Glomerular visceral epithelial cell (primary cell): ENCODE results near the gene CSTPP1.
"Not testable (repeated sequence)": the region's sequence is repeated elsewhere in the genome, so short reads cannot be mapped to it uniquely, and the experiment has no call there.

ENCODE experiments used
- DNase-seq: peaks from one replicate; pipeline ENCODE4 v3.0.0-alpha.2; 2016; ENCODE audit errors: extremely low spot score

The CSTPP1 gene

GRCh38 chr11:46991391-46991790 is 54.8 kb downstream of the CSTPP1 start:
- DNase-seq, result no peak

DNA sequence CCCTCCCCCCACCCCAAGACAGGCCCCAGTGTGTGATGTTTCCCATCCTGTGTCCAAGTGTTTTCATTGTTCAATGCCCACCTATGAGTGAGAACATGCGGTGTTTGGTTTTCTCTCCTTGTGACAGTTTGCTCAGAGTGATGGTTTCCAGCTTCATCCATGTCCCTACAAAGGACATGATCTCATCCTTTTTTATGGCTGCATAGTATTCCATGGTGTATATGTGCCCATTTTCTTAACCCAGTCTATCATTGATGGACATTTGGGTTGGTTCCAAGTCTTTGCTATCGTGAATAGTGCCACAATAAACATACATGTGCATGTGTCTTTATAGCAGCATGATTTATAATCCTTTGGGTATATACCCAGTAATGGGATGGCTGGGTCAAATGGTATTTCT is 55.8 kb downstream of the CSTPP1 start:
- DNase-seq, result not testable (repeated sequence)

DNA sequence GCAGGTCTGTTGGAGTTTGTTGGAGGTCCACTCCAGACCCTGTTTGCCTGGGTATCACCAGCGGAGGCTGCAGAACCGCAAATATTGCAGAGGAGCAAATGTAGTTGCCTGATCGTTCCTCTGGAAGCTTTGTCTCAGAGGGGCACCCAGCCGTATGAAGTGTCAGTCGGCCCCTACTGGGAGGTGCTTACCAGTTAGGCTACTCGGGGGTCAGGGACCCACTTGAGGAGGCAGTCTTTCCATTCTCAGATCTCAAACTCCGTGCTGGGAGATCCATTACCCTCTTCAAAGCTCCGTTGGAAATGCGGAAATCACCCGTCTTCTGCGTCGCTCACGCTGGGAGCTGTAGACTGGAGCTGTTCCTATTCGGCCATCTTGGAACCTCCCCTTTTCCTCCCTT is 61.2 kb downstream of the CSTPP1 start:
- not testable (repeated sequence) for DNase-seq

DNA sequence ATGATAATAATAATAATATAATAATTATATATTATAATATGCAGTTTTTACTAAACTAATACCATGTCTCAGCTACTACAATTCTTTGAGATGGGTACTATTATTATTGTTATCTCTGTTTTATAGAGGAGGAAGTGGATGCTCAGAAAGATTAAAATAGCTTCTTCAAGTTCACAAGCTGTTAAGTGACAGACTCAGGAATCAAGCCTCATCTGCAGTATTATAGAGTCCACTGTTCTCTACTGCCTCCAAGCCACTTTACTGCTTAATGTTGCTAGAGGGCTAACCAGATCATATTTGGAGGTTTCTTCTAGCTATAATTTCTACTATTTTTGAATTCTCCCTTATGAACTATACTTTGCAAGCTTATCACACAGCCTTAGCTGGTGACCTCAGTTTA is 62.7 kb downstream of the CSTPP1 start:
- DNase-seq, result no peak

GRCh38 chr11:47000033-47000432 is 63.5 kb downstream of the CSTPP1 start:
- no peak for DNase-seq

- no peak for DNase-seq
Measured at GRCh38 chr11:47001781-47002181, 65.2 kb downstream of the CSTPP1 start.

DNA sequence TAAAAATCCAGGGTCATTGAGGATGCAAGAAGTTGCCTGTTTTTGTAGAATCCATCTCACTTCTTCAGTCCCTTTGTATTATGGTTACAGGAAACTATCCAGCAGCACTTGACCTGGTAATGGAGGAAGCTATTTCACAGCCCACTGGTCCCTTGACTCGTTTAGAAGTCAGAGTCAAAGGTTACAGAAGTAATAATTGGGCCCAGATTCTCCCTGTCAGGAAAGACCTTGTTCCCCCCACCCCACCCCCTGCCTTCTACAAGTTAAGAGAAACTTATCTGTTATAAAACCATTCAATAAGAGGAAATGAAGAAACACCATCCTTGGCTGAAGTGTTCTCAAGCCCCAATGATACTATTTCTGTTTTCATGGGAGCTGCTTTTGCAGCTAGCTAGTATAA is 65.8 kb downstream of the CSTPP1 start:
- no peak for DNase-seq

DNA sequence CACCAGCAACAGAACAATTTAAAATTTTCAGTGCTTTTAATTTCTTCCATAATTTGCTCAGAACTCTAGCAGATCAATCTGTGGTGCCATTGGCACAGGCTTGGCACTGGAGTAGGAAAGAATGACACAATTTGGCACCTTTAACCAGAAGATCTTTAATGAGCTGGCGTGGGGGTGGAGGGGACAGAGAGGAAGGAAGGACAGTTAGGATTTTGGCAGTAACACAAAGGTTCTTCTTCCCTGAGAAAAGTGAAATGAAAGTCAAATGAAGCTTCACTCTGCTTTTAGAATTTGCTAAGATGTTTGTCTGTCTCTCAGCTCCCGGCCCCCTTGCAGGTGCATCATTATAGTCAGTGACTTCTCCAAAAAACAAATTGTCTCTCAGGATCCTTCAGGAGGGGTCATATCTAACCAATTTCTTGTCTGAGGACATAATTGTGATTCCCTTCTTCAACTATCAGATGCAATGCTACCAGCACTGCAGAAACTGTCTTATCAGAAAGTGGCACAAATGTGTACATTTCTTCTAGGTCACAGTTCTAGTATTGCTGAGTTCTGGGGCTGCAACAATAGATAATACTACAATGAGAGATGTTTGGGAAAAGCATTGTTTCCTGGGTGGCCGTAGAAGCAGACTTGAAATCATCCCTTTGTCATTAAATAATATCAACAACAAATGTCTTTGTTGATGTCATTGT is 66.8 kb downstream of the CSTPP1 start:
- no peak for DNase-seq

DNA sequence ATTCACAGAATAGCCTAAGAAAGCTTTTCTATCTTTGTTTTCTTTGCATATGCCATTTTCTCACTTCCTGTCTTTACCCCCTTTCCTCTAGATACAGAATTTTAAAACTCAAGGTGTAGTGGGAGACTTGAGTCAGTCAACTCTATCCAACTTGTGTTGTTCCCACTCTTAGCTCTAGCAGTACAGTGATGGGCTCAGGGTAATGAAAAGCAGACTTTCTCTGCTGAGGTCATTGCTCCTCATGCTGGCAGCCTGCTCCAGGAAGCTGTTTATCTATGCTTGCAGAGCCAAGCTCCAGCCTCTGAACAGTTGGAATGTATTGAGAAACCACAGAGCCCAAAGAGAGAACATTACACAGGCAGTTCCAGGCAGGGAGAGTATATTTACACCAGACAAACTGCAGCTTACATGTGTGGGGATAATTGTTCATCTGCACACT is 68.1 kb downstream of the CSTPP1 start:
- peak; percentile 84 for DNase-seq

DNA sequence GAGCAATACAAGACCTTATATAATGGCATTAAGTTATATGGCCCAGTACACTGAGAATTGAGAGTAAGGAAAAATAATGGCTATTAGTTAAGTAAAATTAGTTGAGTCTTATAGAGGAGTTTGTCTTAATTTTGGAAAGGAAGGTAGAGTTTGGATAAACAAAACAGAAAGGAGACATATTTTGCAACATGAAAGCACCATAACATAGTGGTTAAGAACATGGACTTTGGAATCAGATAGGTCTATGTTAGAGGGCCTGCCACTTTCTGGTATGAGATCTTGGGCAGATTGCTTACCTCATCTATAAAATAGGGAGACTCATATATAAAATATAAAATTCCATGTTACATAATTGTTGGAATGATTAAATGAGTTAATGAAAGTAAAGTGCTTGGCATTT is 68.9 kb downstream of the CSTPP1 start:
- DNase-seq, result no peak

DNA sequence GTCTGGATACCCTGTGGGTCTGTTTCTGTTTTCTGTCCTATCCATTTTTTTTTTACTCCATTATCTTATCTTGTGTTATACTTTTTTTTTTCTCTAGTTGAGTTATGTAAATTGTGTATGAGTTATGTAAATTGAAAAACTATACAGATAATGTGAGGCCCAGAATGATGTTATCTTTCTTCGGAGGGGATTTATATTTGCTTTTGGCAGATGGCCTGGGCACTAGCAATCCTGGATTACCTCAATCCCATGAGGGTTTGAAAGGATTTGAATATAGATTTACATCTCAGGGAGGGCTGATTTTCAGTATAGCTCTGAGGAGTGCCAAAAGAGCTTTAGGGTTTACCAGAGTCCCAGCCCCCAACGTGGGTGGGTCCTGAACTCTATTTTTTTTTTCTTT is 71.0 kb downstream of the CSTPP1 start:
- no peak for DNase-seq

GRCh38 chr11:47010179-47010578 is 73.6 kb downstream of the CSTPP1 start:
- DNase-seq, result no peak

DNA sequence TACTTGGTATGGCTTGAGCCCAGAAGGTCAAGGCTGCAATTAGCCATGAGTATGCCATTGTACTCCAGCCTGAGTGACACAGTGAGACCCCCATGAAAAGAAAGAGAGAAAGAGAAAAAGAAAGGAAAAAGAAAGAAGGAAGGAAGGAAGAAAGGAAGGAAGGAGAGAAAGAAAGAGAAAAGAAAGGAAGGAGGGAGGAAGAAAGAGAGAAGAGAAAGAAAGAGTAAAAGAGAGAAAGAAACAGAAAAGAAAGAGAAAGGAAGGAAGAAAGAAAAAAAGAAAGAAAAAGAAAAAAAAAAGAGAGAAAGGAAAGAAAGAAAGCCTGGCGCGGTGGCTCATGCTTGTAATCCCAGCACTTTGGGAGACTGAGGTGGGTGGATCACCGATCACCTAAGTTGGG is 77.5 kb downstream of the CSTPP1 start:
- no peak for DNase-seq

DNA sequence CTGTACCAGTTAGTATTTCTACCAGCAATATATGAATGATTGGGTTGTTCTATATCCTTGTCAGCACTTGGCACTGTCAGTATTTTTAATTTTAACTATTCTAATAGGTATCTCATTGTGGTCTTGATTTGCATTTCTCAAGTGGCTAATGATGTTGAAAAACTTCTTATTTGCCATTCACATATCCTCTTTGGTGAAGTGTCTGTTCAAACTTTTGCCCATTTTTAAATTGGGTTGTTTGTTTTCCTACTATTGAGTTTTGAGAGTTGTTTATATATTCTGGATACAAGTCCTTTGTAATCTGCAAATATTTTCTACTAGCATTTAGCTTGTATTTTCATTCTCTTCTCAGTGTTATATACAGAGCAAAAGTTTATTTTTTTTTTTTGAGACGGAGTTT is 82.1 kb downstream of the CSTPP1 start:
- DNase-seq, result no peak

- DNase-seq, result no peak
Measured at GRCh38 chr11:47020793-47021526, 84.4 kb downstream of the CSTPP1 start.

- DNase-seq, result no peak
Measured at GRCh38 chr11:47021527-47021818, 84.9 kb downstream of the CSTPP1 start.

GRCh38 chr11:47021965-47022364 is 85.4 kb downstream of the CSTPP1 start:
- no peak for DNase-seq

DNA sequence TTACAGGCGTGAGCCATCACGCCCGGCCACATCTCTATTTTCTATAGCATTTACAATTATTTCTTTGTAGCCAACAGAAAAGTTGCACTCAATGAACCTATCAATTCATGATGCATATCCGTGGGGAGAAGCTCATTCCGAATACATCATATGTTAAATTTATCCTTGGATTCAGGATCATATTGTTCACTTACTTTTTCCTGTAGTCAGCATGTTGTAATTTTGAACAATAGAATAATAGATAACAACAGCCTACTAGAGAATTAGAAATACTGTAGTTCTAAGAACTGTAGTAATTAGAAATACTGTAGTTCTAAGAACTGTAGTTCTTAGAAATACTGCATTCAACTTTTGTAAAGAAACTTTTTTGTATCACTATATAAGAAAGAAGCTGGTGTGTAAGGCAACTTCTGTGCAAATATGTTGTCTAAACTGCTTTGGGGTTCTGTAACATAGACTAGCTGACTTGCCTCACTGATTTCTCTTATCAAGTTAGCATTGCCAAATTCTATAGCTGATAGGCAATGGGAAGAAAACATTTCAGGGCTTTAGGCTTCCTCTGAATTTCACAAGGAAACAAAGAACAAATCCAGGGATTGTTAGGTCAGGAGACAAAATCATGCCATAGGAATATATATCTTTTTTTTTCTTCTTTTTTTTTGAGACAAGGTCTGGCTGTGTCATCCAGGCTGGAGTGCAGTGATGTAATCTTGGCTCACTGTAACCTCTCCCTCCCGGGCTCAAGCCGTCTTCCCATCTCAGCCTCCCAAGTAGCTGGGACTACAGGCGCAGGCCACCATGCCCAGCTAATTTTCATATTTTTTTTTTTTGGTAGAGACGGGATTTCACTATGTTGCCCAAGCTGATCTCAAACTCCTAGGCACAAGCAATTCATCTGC is 91.9 kb downstream of the CSTPP1 start:
- no peak for DNase-seq

GRCh38 chr11:47033439-47033838 is 96.9 kb downstream of the CSTPP1 start:
- DNase-seq, result no peak

DNA sequence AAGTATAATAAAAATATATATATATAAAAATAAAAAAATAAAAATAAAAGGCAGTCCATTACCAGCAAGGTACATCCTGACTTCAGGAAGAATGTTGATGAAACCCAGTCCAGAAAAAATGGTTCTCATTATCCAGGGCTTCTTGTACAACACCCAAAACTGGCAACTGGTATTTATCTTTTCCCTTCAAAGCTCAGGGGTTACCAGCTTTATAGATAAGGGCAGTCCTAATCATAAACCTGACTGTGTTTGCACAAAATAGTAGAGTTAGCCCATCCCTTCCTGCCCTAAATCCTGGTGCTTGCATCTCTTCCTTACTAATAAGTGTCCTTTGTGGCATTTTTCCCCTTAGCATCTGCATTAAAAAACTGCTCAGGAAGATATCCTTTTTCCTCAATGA is 97.5 kb downstream of the CSTPP1 start:
- no peak for DNase-seq

GRCh38 chr11:47035108-47035507 is 98.5 kb downstream of the CSTPP1 start:
- no peak for DNase-seq

DNA sequence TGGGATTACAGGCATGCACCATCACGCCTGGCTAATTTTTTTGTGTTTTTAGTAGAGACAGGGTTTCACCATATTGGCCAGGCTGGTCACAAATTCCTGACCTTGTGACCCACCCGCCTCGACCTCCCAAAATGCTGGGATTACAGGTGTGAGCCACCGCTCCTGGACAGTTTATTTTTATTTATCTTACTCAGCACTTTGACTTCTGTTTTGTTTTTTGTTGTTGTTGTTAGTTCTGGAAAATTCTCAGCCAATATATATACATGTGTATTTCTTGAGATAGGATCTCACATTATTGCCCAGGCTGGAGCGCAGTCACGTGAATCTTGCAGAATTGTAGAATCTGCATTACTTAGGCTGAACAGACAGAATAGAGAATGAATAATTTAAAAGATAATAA is 107.6 kb downstream of the CSTPP1 start:
- DNase-seq, result no peak

- DNase-seq, result no peak
Measured at GRCh38 chr11:47047972-47048371, 111.4 kb downstream of the CSTPP1 start.
